PC-3 (cell line): ENCODE results near the gene ARHGAP27. TPM values are rescaled to one million over a fixed set of nuclear protein-coding genes. Genes with fewer than 3 reads are reported as not detected.
"Not testable (repeated sequence)": the region's sequence is repeated elsewhere in the genome, so short reads cannot be mapped to it uniquely, and the experiment has no call there.

Experiments used
- ATAC-seq: fragments of 200-7000 bp; cut with Tn5 transposase; 2 replicates; pipeline ENCODE4 v1.9.1; 2020; ENCODE audit warnings: mild to moderate bottlenecking, moderate library complexity
- BruUV-seq: library from RNA; stranded (reverse); fragments of 400-500 nt; replicated peaks from 2 replicates; lab custom pipeline; 2021; lab: Mats Ljungman, UMichigan
- CTCF ChIA-PET: fragments of 300-600 bp; sonication (Branson Sonifier 250); formaldehyde crosslinking; loops from one replicate; lab custom pipeline; 2022; ENCODE audit warnings: antibody characterized with exemption; lab: Charles Lee
- POLR2A ChIA-PET: fragments of 300-600 bp; sonication (Branson Sonifier 250); formaldehyde crosslinking; loops from one replicate; lab custom pipeline; 2022; ENCODE audit warnings: antibody characterized with exemption; ENCODE audit not compliant: unreplicated experiment; lab: Charles Lee
- DNase-seq: peaks from one replicate; pipeline ENCODE4 v3.0.0-alpha.2; 2015
- H2AFZ ChIP-seq: fragments of 300-600 bp; sonication (generic); 2 replicates; pipeline ENCODE4 v1.6.0; 2016; ENCODE audit warnings: antibody characterized with exemption, low read length
- H3F3A ChIP-seq: fragments of 300-600 bp; sonication (generic); one replicate; pipeline ENCODE4 v1.6.0; 2017; ENCODE audit warnings: antibody characterized with exemption, low read length, control low read depth, mild to moderate bottlenecking; ENCODE audit not compliant: unreplicated experiment
- H3K27ac ChIP-seq: fragments of 300-600 bp; sonication (generic); 2 replicates; pipeline ENCODE4 v1.5.1; 2016; ENCODE audit warnings: mild to moderate bottlenecking, low read length
- H3K27me3 ChIP-seq: fragments of 300-600 bp; sonication (generic); 2 replicates; pipeline ENCODE4 v1.6.1; 2016; ENCODE audit warnings: low read length, mixed read lengths
- H3K36me3 ChIP-seq: fragments of 300-600 bp; sonication (generic); 2 replicates; pipeline ENCODE4 v1.6.1; 2016; ENCODE audit warnings: low read depth, mixed run types, low read length, mixed read lengths
- H3K4me1 ChIP-seq: fragments of 300-600 bp; sonication (generic); 2 replicates; pipeline ENCODE4 v1.5.1; 2016; ENCODE audit warnings: low read length; ENCODE audit not compliant: insufficient read depth
- H3K4me2 ChIP-seq: fragments of 300-600 bp; sonication (generic); 2 replicates; pipeline ENCODE4 v1.6.0; 2016; ENCODE audit warnings: low read length
- H3K4me3 ChIP-seq: fragments of 300-600 bp; sonication (generic); 2 replicates; pipeline ENCODE4 v1.5.1; 2016; ENCODE audit warnings: mild to moderate bottlenecking, low read length, mixed read lengths
- H3K79me2 ChIP-seq: fragments of 300-600 bp; sonication (generic); 2 replicates; pipeline ENCODE4 v1.6.1; 2017; ENCODE audit warnings: low read length, mixed read lengths
- H3K9ac ChIP-seq: fragments of 300-600 bp; sonication (generic); 2 replicates; pipeline ENCODE4 v1.6.0; 2016; ENCODE audit warnings: mild to moderate bottlenecking, low read length
- H3K9me2 ChIP-seq: fragments of 300-600 bp; sonication (generic); replicated peaks from 2 replicates; pipeline ENCODE4 v1.6.1; 2016; ENCODE audit warnings: mixed run types, low read length, mixed read lengths
- H3K9me3 ChIP-seq: fragments of 300-600 bp; sonication (generic); 2 replicates; pipeline ENCODE4 v1.6.1; 2016; ENCODE audit warnings: low read length, mixed read lengths
- H4K20me1 ChIP-seq: fragments of 300-600 bp; sonication (generic); 2 replicates; pipeline ENCODE4 v1.6.1; 2016; ENCODE audit warnings: low read length, mixed read lengths
- CTCF ChIP-seq: fragments of 300-600 bp; sonication (generic); conservative IDR thresholded peaks from 2 replicates; pipeline ENCODE4 v1.5.1; 2017; ENCODE audit warnings: antibody characterized with exemption, low read depth, mild to moderate bottlenecking, low read length
- EZH2 ChIP-seq: fragments of 300-600 bp; sonication (generic); IDR thresholded peaks from one replicate; pipeline ENCODE4 v1.6.1; 2017; ENCODE audit warnings: antibody characterized with exemption, mild to moderate bottlenecking, low read length; ENCODE audit not compliant: unreplicated experiment
- EZH2phosphoT487 ChIP-seq: fragments of 300-600 bp; sonication (generic); IDR thresholded peaks from 2 replicates; pipeline ENCODE4 v1.6.1; 2018; ENCODE audit warnings: mild to moderate bottlenecking, antibody characterized with exemption, low read length, borderline replicate concordance
- intact Hi-C: fragments of 100-400 bp; cut with micrococcal nuclease; formaldehyde crosslinking; loops from 2 replicates; pipeline ENCODE4 v1.9.0; 2023
- total RNA-seq: library from RNA; depleted of rRNA; stranded (reverse); fragments of >200 nt; gene quantifications from 2 replicates; pipeline ENCODE4 v1.2.3, GENCODE V29; 2014; rRNA removed

Gene ARHGAP27
- total RNA-seq, 1 experiment from 2014 or later = 119 TPM

GRCh38 chr17:45345554-45346215, 87.0 kb downstream of the ARHGAP27 start:
- Histone ChIP-seq H3K9me2 (no peaks in the 10 kb centered on the region), H3K9me3 (no peaks in the 10 kb centered on the region), H4K20me1 (no peaks in the 10 kb centered on the region), H3K4me3 (no peak overlapping the region), H3K27ac (no peak overlapping the region), H3F3A (no peaks in the 10 kb centered on the region), H3K4me1 (no peaks in the 10 kb centered on the region), H3K27me3 (no peaks in the 10 kb centered on the region), H3K4me2 (no peak overlapping the region), H3K79me2 (no peaks in the 10 kb centered on the region), H3K9ac (no peak overlapping the region), H2AFZ (no peak overlapping the region), H3K36me3 (no peaks in the 10 kb centered on the region)
- DNase-seq = no peak
- intact Hi-C loops = no loop called here
- no peak for ATAC-seq
- ChIA-PET POLR2A (interaction anchor here (0.6 kb wide), 2 partner anchors 241 to 505 kb away, joined by 3 to 4 read pairs; no protein-coding TSS in a partner anchor), CTCF (interaction anchor here (1.0 kb wide), 1 partner anchor 69 kb away, joined by 3 read pairs; no protein-coding TSS in a partner anchor)
- no TSS peak for BruUV-seq
- TF ChIP-seq EZH2 (no peak), EZH2phosphoT487 (no peak), CTCF (no peak)

GRCh38 chr17:45345246-45345553, 87.5 kb downstream of the ARHGAP27 start:
- Histone ChIP-seq H3K79me2 (no peaks in the 10 kb centered on the region), H3K4me1 (no peaks in the 10 kb centered on the region), H2AFZ (no peak overlapping the region), H3K27ac (no peak overlapping the region), H3K4me2 (no peak overlapping the region), H3K4me3 (no peak overlapping the region), H3K9ac (no peak overlapping the region), H4K20me1 (no peaks in the 10 kb centered on the region), H3K9me2 (no peaks in the 10 kb centered on the region), H3K36me3 (no peaks in the 10 kb centered on the region), H3K9me3 (no peaks in the 10 kb centered on the region), H3F3A (no peaks in the 10 kb centered on the region), H3K27me3 (no peaks in the 10 kb centered on the region)
- intact Hi-C loops = no loop called here
- no peak for ATAC-seq
- DNase-seq = no peak
- ChIA-PET CTCF (interaction anchor here (1.0 kb wide), 1 partner anchor 68 kb away, joined by 3 read pairs; no protein-coding TSS in a partner anchor), POLR2A (interaction anchor here (0.6 kb wide), 2 partner anchors 241 to 505 kb away, joined by 3 to 4 read pairs; no protein-coding TSS in a partner anchor)
- no peak for TF ChIP-seq CTCF
- TF ChIP-seq EZH2 = no peak
- no peak for TF ChIP-seq EZH2phosphoT487
- BruUV-seq = no TSS peak

GRCh38 chr17:45343967-45344664, 88.6 kb downstream of the ARHGAP27 start:
- H4K20me1 ChIP-seq, H3F3A ChIP-seq, DNase-seq, H3K4me2 ChIP-seq, H3K9ac ChIP-seq, H3K4me3 ChIP-seq, H3K4me1 ChIP-seq, H3K9me3 ChIP-seq, H3K27ac ChIP-seq, H2AFZ ChIP-seq, H3K27me3 ChIP-seq, H3K36me3 ChIP-seq, H3K9me2 ChIP-seq, POLR2A ChIA-PET, ATAC-seq, H3K79me2 ChIP-seq, intact Hi-C loops, BruUV-seq: not testable (repeated sequence)
- CTCF ChIA-PET = interaction anchor here (0.6 kb wide), 1 partner anchor 503 kb away, joined by 4 read pairs; no protein-coding TSS in a partner anchor

Other genes starting within 250 kb of the ARHGAP27 start
- gene FMNL1, start 211.0 kb downstream of the ARHGAP27 start, total RNA-seq = 8.2 and 14.2 TPM in 2 replicates
- not detected in 2 replicates for gene SPATA32, start 170.8 kb downstream of the ARHGAP27 start, total RNA-seq
- 15.9 and 16.8 TPM in 2 replicates for gene MAP3K14, start 115.8 kb downstream of the ARHGAP27 start, total RNA-seq
- 15.8 and 20.8 TPM in 2 replicates for gene PLEKHM1, start 57.9 kb upstream of the ARHGAP27 start, total RNA-seq